ENCODE results near the gene KCNT1.

- no peak for TF ChIP-seq TCF7L2 (IDR thresholded peaks at IDR 0.05; ENCODE audit: borderline replicate concordance, extremely low read depth, insufficient read depth, insufficient read length)
- TF ChIP-seq CTCF (IDR thresholded peaks at IDR 0.05 in 2 of 3, conservative IDR thresholded peaks at IDR 0.05 in 1 of 3; ENCODE audit: borderline replicate concordance in 1 of 3, insufficient read depth in 1 of 3, low read depth in 2 of 3, low read length in 2 of 3), result no peak
- no peak for TF ChIP-seq POLR2A (IDR thresholded peaks at IDR 0.05; ENCODE audit: borderline replicate concordance, extremely low read depth, insufficient read depth, insufficient read length)
- TF ChIP-seq RAD21 (IDR thresholded peaks at IDR 0.05; ENCODE audit: low read depth), result no peak
- no peak for TF ChIP-seq EZH2 (IDR thresholded peaks at IDR 0.05)
Observed at GRCh38 chr9:135714242-135715055, 12.5 kb downstream of the KCNT1 start.

Data from HCT116 (cell line).